GM08714 (cell line): ENCODE measurements around the gene FYB1.

Source experiments
- H3K4me3 ChIP-seq: fragments of 200-500 bp; sonication (Bioruptor generic); 2 replicates; pipeline ENCODE4 v1.5.1; 2014; ENCODE audit warnings: mild to moderate bottlenecking, low read length, inconsistent platforms
- ZNF274 ChIP-seq: IDR thresholded peaks from 2 replicates; pipeline ENCODE4 v1.6.1; 2012; ENCODE audit warnings: mild to moderate bottlenecking, low read depth, low read length

The FYB1 gene

GRCh38 chr5:39217365-39218281 is 1.7 kb downstream of the FYB1 start:
- H3K4me3 ChIP-seq = no peak overlapping the region
- TF ChIP-seq ZNF274 = no peak

GRCh38 chr5:39216631-39217030 is 2.7 kb downstream of the FYB1 start:
- no peak for TF ChIP-seq ZNF274
- H3K4me3 ChIP-seq = no peak overlapping the region

GRCh38 chr5:39215857-39216256 is 3.5 kb downstream of the FYB1 start:
- no peak for TF ChIP-seq ZNF274
- no peak overlapping the region for H3K4me3 ChIP-seq

GRCh38 chr5:39214912-39215709 is 4.3 kb downstream of the FYB1 start:
- TF ChIP-seq ZNF274 = no peak
- no peak overlapping the region for H3K4me3 ChIP-seq

GRCh38 chr5:39213447-39214207 is 5.7 kb downstream of the FYB1 start:
- H3K4me3 ChIP-seq = no peak overlapping the region
- TF ChIP-seq ZNF274 = no peak

- no peak overlapping the region for H3K4me3 ChIP-seq
- no peak for TF ChIP-seq ZNF274
Observed at GRCh38 chr5:39211773-39212172, 7.6 kb downstream of the FYB1 start.

- no peak for TF ChIP-seq ZNF274
- no peak overlapping the region for H3K4me3 ChIP-seq
Observed at GRCh38 chr5:39209924-39210323, 9.4 kb downstream of the FYB1 start.

- TF ChIP-seq ZNF274 = no peak
Observed at GRCh38 chr5:39208471-39208870, 10.9 kb downstream of the FYB1 start.

GRCh38 chr5:39207345-39208045 is 11.9 kb downstream of the FYB1 start:
- no peak overlapping the region for H3K4me3 ChIP-seq
- no peak for TF ChIP-seq ZNF274

More at GRCh38 chr5:39208471-39208870, 10.9 kb downstream of the FYB1 start:
- no peak overlapping the region for H3K4me3 ChIP-seq

- H3K4me3 ChIP-seq = no peak overlapping the region
Observed at GRCh38 chr5:39206630-39207321, 12.6 kb downstream of the FYB1 start.

GRCh38 chr5:39205550-39205949 is 13.8 kb downstream of the FYB1 start:
- no peak overlapping the region for H3K4me3 ChIP-seq
- TF ChIP-seq ZNF274 = no peak

More at GRCh38 chr5:39206630-39207321, 12.6 kb downstream of the FYB1 start:
- TF ChIP-seq ZNF274 = no peak

GRCh38 chr5:39203951-39204350 is 15.4 kb downstream of the FYB1 start:
- TF ChIP-seq ZNF274 = no peak
- no peak overlapping the region for H3K4me3 ChIP-seq
